Measurements from ENCODE around the gene EAPP.

- TF ChIP-seq EZH2phosphoT487 (IDR thresholded peaks at IDR 0.05; ENCODE audit: borderline replicate concordance, low read depth, low read length) (no peak), CTCF (conservative IDR thresholded peaks at IDR 0.05; ENCODE audit: low read length) (no peak)
Measured at GRCh38 chr14:34507459-34507858, 32.0 kb downstream of the EAPP start.

All from OCI-LY7 (cell line).